ENCODE data around the gene LIAS. TPM values are rescaled to one million over a fixed set of nuclear protein-coding genes. Genes with fewer than 3 reads are reported as not detected.
A peak's percentile ranks its signal among the peaks of the same experiment; 100 is the strongest.

LIAS gene
- total RNA-seq, 4 donors from 2014 or later, result 1.8 to 16.5 (median 11.3) TPM

DNA sequence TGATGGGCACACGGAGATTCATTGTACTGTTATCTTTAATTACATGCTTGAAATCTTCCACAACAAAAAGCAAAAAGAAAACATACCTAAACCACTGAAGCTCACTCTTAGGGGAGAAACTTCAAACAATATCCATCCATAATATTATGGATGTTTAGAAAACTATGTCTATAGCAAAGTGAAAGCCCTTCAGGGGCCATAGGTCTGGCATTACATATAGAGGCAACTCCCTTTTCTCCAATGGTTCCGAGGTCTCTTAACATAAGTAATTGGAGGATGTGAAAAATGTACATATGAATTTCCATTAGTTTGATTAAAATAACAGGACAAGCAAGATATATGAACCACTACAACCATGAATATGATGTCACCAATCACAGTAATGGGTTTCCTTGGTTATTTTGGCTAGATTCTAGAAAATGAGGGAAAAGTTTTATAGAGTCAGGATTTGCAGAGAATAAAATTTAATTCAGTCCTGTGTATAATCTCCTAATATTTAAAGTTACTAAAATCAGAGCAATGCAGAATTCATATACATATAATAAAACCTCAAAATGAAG lies 57.6 kb downstream of the LIAS start:
- H3K9me3 ChIP-seq, result no peaks in the 10 kb centered on the region
- intact Hi-C loops (cut with DNase I; ENCODE audit: low total_unique reads), result no loop called here
- no peaks in the 10 kb centered on the region for H3K4me1 ChIP-seq
- no peaks in the 10 kb centered on the region for H3K36me3 ChIP-seq
- H3K27me3 ChIP-seq, result no peaks in the 10 kb centered on the region
- no peak for DNase-seq
- TF ChIP-seq POLR2A (IDR thresholded peaks at IDR 0.05), result no peak
- TF ChIP-seq, protein P1, sequence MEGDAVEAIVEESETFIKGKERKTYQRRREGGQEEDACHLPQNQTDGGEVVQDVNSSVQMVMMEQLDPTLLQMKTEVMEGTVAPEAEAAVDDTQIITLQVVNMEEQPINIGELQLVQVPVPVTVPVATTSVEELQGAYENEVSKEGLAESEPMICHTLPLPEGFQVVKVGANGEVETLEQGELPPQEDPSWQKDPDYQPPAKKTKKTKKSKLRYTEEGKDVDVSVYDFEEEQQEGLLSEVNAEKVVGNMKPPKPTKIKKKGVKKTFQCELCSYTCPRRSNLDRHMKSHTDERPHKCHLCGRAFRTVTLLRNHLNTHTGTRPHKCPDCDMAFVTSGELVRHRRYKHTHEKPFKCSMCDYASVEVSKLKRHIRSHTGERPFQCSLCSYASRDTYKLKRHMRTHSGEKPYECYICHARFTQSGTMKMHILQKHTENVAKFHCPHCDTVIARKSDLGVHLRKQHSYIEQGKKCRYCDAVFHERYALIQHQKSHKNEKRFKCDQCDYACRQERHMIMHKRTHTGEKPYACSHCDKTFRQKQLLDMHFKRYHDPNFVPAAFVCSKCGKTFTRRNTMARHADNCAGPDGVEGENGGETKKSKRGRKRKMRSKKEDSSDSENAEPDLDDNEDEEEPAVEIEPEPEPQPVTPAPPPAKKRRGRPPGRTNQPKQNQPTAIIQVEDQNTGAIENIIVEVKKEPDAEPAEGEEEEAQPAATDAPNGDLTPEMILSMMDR (IDR thresholded peaks at IDR 0.05), result no peak
- H3K4me3 ChIP-seq, result no peak overlapping the region
- H3K27ac ChIP-seq, result no peak overlapping the region

DNA sequence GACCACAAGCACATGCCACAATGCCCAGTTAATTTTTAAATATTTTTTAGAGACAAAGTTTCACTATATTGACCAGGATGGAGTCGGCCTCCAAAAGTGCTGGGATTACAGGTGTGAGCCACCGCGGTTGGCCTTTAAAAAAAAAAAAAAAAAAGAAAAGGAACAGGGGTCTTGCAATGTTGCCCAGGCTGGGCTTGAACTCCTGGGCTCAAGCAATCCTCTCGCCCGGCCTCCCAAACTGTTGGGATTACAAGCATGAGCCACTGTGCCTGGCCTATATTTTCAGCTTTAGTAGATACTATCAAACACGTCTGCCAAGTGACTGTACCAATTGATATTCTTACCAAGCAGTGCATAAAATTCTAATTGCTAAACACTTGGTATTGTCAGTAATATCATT lies 59.6 kb downstream of the LIAS start:
- Histone ChIP-seq H3K9me3 (no peaks in the 10 kb centered on the region), H3K4me1 (no peaks in the 10 kb centered on the region), H3K4me3 (no peak overlapping the region), H3K36me3 (no peaks in the 10 kb centered on the region), H3K27ac (no peak overlapping the region), H3K27me3 (no peaks in the 10 kb centered on the region)
- no peak for DNase-seq
- intact Hi-C loops (cut with DNase I; ENCODE audit: low total_unique reads), result no loop called here
- no peak for TF ChIP-seq POLR2A (IDR thresholded peaks at IDR 0.05)

DNA sequence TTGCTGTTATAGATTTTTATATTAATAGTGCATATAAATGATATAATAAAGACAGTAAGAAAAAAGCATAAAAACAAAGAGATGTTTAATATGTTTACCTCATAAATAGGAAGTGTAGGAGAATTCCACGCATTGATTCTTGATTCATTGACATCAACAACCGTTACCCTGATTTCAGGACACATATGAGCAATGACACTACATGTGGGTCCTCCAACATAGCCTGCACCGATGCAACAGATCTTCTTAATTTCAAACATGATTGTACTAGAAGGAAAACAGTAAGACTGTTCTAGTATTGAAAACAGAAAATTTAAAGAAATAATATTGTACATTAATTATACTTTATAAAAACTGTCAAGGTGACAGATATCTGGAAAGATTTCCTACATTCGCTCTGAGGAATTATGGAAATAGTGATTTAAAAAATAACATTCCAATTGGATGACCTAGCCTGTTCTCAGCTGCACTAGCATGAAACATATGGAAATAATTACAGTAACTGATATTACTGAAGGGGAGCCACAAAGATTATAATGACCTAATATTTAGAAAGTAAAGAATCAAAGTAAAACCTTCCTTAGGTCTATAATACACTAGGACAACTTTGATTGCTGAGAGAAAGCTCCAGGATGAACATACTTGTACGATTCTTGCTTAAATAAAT lies 62.5 kb downstream of the LIAS start:
- H3K9me3 ChIP-seq, result no peaks in the 10 kb centered on the region
- peak overlapping the region in 1 of 2 donors; percentile 10 for H3K27ac ChIP-seq
- no peak for DNase-seq
- no peaks in the 10 kb centered on the region for H3K36me3 ChIP-seq
- intact Hi-C loops (cut with DNase I; ENCODE audit: low total_unique reads), result loop anchor here (10.0 kb wide), 1 partner anchor 173 kb away; the partner anchor contains the start of gene UBE2K
- H3K4me1 ChIP-seq, result no peaks in the 10 kb centered on the region
- no peaks in the 10 kb centered on the region for H3K27me3 ChIP-seq
- H3K4me3 ChIP-seq, result no peak overlapping the region
- TF ChIP-seq, protein P1 (IDR thresholded peaks at IDR 0.05), result no peak
- TF ChIP-seq POLR2A (IDR thresholded peaks at IDR 0.05), result no peak

DNA sequence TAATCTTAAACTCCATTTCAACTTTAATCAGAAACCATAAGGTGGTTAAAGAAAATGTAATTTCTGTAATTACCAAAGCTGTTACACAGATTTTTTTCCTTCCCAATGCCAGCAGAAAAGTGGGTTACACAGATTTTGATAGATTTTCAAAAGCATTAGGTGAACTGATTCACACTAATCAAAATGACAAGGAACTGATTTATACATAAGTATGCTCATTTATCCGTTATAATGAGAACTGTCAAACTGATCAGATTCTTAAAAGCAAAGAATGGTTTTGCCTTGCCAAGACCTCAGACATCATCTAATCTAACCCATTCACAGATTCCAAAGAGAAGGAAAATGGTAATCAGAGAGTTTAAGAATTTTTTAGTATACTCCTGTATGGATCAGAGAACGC lies 63.2 kb downstream of the LIAS start:
- no peaks in the 10 kb centered on the region for H3K36me3 ChIP-seq
- peak overlapping the region in 1 of 2 donors; percentile 10 for H3K27ac ChIP-seq
- TF ChIP-seq POLR2A (IDR thresholded peaks at IDR 0.05), result no peak
- TF ChIP-seq, protein P1 (IDR thresholded peaks at IDR 0.05), result no peak
- no peaks in the 10 kb centered on the region for H3K27me3 ChIP-seq
- intact Hi-C loops (cut with DNase I; ENCODE audit: low total_unique reads), result loop anchor here (10.0 kb wide), 1 partner anchor 173 kb away; the partner anchor contains the start of gene UBE2K
- H3K4me1 ChIP-seq, result no peaks in the 10 kb centered on the region
- DNase-seq, result no peak
- H3K4me3 ChIP-seq, result no peak overlapping the region
- H3K9me3 ChIP-seq, result no peaks in the 10 kb centered on the region

DNA sequence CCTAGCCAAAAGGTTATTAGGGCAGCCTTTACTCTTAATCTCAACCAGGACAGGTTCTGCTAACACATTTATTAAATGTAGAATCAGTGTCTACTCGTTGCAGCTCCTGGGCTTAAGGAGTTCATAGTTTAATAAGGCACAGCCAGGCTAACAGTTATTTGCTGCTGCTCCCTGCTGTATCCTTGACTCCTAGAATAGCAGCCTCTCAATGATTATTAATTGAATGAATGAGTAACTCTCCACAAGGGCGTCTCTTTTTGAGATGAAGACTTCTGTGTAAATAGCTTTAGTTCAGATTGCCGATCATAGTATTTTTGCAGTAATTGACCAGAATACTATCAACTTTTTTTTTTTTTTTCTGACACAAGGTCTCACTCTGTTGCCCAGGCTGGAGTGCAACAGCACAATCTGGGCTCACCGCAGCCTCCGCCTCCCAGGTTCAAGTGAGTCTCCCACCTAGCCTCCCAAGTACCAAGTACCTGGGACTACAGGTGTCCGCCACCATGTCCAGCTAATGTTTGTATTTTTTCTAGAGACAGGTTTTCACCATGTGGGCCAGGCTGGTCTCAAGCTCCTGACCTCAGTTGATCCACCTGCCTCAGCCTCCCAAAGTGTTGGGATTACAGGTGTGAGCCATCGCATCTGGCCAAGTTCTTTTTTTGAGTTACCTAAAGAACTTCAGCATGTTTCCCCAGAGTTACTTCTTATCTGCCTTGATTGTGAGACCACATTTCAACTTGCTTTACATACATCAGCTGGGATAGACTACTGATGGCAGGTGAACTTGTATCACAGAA lies 65.5 kb downstream of the LIAS start:
- no peak overlapping the region for H3K27ac ChIP-seq
- intact Hi-C loops (cut with DNase I; ENCODE audit: low total_unique reads), result loop anchor here (10.0 kb wide), 1 partner anchor 170 kb away; the partner anchor contains the start of gene UBE2K
- H3K4me3 ChIP-seq, result no peak overlapping the region
- no peak for DNase-seq
- H3K4me1 ChIP-seq, result peaks cover 0 to 1% of the 10 kb centered on the region in 2 donors
- H3K9me3 ChIP-seq, result no peaks in the 10 kb centered on the region
- H3K36me3 ChIP-seq, result no peaks in the 10 kb centered on the region
- no peaks in the 10 kb centered on the region for H3K27me3 ChIP-seq
- TF ChIP-seq, protein P1 (IDR thresholded peaks at IDR 0.05), result no peak
- no peak for TF ChIP-seq POLR2A (IDR thresholded peaks at IDR 0.05)
